NT2/D1 (cell line): ENCODE measurements around the gene B4GALNT4.
"Not testable (repeated sequence)": the region's sequence is repeated elsewhere in the genome, so short reads cannot be mapped to it uniquely, and the experiment has no call there.

Experiments used
- DNase-seq: peaks from one replicate; pipeline ENCODE4 v3.0.0-alpha.2; 2011; ENCODE audit warnings: low read depth, low spot score
- H3K27me3 ChIP-seq: 2 replicates; pipeline ENCODE4 v1.6.0; 2011; ENCODE audit warnings: mild to moderate bottlenecking; ENCODE audit not compliant: insufficient read length, insufficient read depth
- H3K36me3 ChIP-seq: 2 replicates; pipeline ENCODE4 v1.6.1; 2011; ENCODE audit warnings: mild to moderate bottlenecking, low read length, mixed read lengths; ENCODE audit not compliant: insufficient read depth, insufficient read length
- H3K4me1 ChIP-seq: 2 replicates; pipeline ENCODE4 v1.5.1; 2011; ENCODE audit not compliant: insufficient read depth, insufficient read length
- H3K4me3 ChIP-seq: 2 replicates; pipeline ENCODE4 v1.5.1; 2011; ENCODE audit warnings: low read depth; ENCODE audit not compliant: insufficient read length
- H3K9ac ChIP-seq: 2 replicates; pipeline ENCODE4 v1.6.0; 2011; ENCODE audit warnings: low read depth; ENCODE audit not compliant: insufficient read length
- H3K9me3 ChIP-seq: 2 replicates; pipeline ENCODE4 v1.5.1; 2011; ENCODE audit warnings: mild to moderate bottlenecking, low read length; ENCODE audit not compliant: insufficient read depth
- SUZ12 ChIP-seq: IDR thresholded peaks from 2 replicates; pipeline ENCODE4 v1.6.1; 2011; ENCODE audit not compliant: insufficient read length, insufficient read depth; ENCODE audit errors: extremely low read depth
- YY1 ChIP-seq: IDR thresholded peaks from 2 replicates; pipeline ENCODE4 v1.6.1; 2011; ENCODE audit not compliant: insufficient read length, insufficient read depth
- ZNF274 ChIP-seq: IDR thresholded peaks from 2 replicates; pipeline ENCODE4 v1.6.1; 2011; ENCODE audit warnings: mild to moderate bottlenecking, low read depth, low read length

B4GALNT4 gene

GRCh38 chr11:358129-358800, 11.0 kb upstream of the B4GALNT4 start:
- no peak for DNase-seq
- peaks cover 12% of the 10 kb centered on the region for H3K4me1 ChIP-seq
- H3K27me3 ChIP-seq: peaks cover 5% of the 10 kb centered on the region
- TF ChIP-seq YY1 (no peak), SUZ12 (no peak), ZNF274 (no peak)
- H3K9ac ChIP-seq: no peak overlapping the region
- peaks cover 35% of the 10 kb centered on the region for H3K9me3 ChIP-seq
- no peaks in the 10 kb centered on the region for H3K36me3 ChIP-seq
- no peak overlapping the region for H3K4me3 ChIP-seq

- TF ChIP-seq SUZ12 (no peak), YY1 (no peak), ZNF274 (no peak)
- H3K9me3 ChIP-seq: peaks cover 40% of the 10 kb centered on the region
- H3K4me1 ChIP-seq: peaks cover 12% of the 10 kb centered on the region
- no peak for DNase-seq
- peaks cover 5% of the 10 kb centered on the region for H3K27me3 ChIP-seq
- H3K9ac ChIP-seq: no peak overlapping the region
- no peaks in the 10 kb centered on the region for H3K36me3 ChIP-seq
- H3K4me3 ChIP-seq: no peak overlapping the region
Measured at GRCh38 chr11:359181-359714, 10.1 kb upstream of the B4GALNT4 start.

GRCh38 chr11:360326-361280, 8.7 kb upstream of the B4GALNT4 start:
- H3K4me1 ChIP-seq: peaks cover 6% of the 10 kb centered on the region
- no peak overlapping the region for H3K9ac ChIP-seq
- H3K27me3 ChIP-seq: peaks cover 5% of the 10 kb centered on the region
- peaks cover 40% of the 10 kb centered on the region for H3K9me3 ChIP-seq
- no peaks in the 10 kb centered on the region for H3K36me3 ChIP-seq
- H3K4me3 ChIP-seq: no peak overlapping the region
- no peak for TF ChIP-seq ZNF274
- no peak for TF ChIP-seq SUZ12
- no peak for TF ChIP-seq YY1
- no peak for DNase-seq

- Histone ChIP-seq H3K4me1 (peaks cover 4% of the 10 kb centered on the region), H3K4me3 (no peak overlapping the region), H3K36me3 (no peaks in the 10 kb centered on the region), H3K9ac (no peak overlapping the region), H3K27me3 (peaks cover 12% of the 10 kb centered on the region), H3K9me3 (peaks cover 29% of the 10 kb centered on the region)
- no peak for DNase-seq
- TF ChIP-seq ZNF274: no peak
- no peak for TF ChIP-seq SUZ12
- TF ChIP-seq YY1: no peak
Measured at GRCh38 chr11:362642-363442, 6.5 kb upstream of the B4GALNT4 start.

GRCh38 chr11:363443-363805, 5.9 kb upstream of the B4GALNT4 start:
- Histone ChIP-seq H3K9me3 (peaks cover 29% of the 10 kb centered on the region), H3K27me3 (peaks cover 12% of the 10 kb centered on the region)
- H3K36me3 ChIP-seq, H3K9ac ChIP-seq, DNase-seq, H3K4me3 ChIP-seq, H3K4me1 ChIP-seq: not testable (repeated sequence)

- no peak for TF ChIP-seq SUZ12
- no peak for TF ChIP-seq YY1
- no peak for TF ChIP-seq ZNF274
- DNase-seq: no peak
- peaks cover 13% of the 10 kb centered on the region for H3K4me1 ChIP-seq
- H3K4me3 ChIP-seq: no peak overlapping the region
- peaks cover 12% of the 10 kb centered on the region for H3K27me3 ChIP-seq
- peaks cover 29% of the 10 kb centered on the region for H3K9me3 ChIP-seq
- H3K36me3 ChIP-seq: no peaks in the 10 kb centered on the region
- H3K9ac ChIP-seq: no peak overlapping the region
Measured at GRCh38 chr11:363948-364761, 5.1 kb upstream of the B4GALNT4 start.
